HL-60 (cell line): ENCODE results near the gene PTPRJ.

ENCODE experiments used
- DNase-seq, 2 experiments: peaks; one replicate each; pipeline ENCODE4 v3.0.0-alpha.2; 2010 to 2020; ENCODE audit warnings: low read depth in 1 of 2, low spot score in 1 of 2
- H3K27ac ChIP-seq: fragments of 250-450 bp; sonication (Bioruptor Pico); replicated peaks from 2 replicates; pipeline ENCODE4 v1.5.1; 2020; ENCODE audit warnings: mild to moderate bottlenecking, moderate library complexity
- H3K27me3 ChIP-seq: fragments of 250-450 bp; sonication (Bioruptor Pico); 2 replicates; pipeline ENCODE4 v1.5.1; 2021; ENCODE audit warnings: mild to moderate bottlenecking, moderate library complexity; ENCODE audit not compliant: insufficient read depth, poor library complexity, severe bottlenecking
- H3K4me3 ChIP-seq: replicated peaks from 2 replicates; pipeline ENCODE4 v1.5.1; 2011; ENCODE audit warnings: mild to moderate bottlenecking, control low read depth, low read length; ENCODE audit not compliant: insufficient read depth
- GABPA ChIP-seq: IDR thresholded peaks from 2 replicates; pipeline ENCODE4 v1.6.1; 2012; ENCODE audit warnings: low read depth
- POLR2AphosphoS5 ChIP-seq: IDR thresholded peaks from 2 replicates; pipeline ENCODE4 v1.6.1; 2012; ENCODE audit warnings: low read depth
- SPI1 ChIP-seq: IDR thresholded peaks from 2 replicates; pipeline ENCODE4 v1.6.1; 2012; ENCODE audit warnings: low read depth, mild to moderate bottlenecking, borderline replicate concordance
- TF ChIP-seq, protein P1 (sequence below): IDR thresholded peaks from 2 replicates; pipeline ENCODE4 v1.6.1; 2012; ENCODE audit warnings: low read depth; ENCODE audit not compliant: insufficient replicate concordance
- TF ChIP-seq, protein P2 (sequence below): IDR thresholded peaks from one replicate; pipeline ENCODE4 v1.5.1; 2011; ENCODE audit warnings: low read length, control low read depth, inconsistent platforms; ENCODE audit not compliant: insufficient read depth

The PTPRJ gene

DNA sequence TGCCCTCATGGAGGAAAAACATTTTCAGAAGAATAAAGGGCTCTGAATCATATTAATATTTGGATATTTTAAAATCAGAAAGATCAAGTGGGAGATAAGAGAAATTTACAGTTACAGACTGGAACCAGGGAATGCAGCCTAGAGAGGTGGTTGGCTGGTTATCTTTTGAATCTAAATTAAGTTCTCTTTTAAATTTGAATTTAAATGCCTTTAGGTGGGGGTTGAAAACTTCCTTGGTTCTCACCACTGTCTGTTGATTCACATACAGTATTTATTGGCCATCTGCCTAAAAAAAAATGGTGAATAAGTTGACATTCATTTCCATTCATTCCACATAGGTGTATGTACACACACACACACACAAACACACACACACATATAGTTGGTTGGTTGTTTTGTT, 35.7 kb upstream of the PTPRJ start:
- TF ChIP-seq POLR2AphosphoS5, result no peak
- TF ChIP-seq, protein P1, sequence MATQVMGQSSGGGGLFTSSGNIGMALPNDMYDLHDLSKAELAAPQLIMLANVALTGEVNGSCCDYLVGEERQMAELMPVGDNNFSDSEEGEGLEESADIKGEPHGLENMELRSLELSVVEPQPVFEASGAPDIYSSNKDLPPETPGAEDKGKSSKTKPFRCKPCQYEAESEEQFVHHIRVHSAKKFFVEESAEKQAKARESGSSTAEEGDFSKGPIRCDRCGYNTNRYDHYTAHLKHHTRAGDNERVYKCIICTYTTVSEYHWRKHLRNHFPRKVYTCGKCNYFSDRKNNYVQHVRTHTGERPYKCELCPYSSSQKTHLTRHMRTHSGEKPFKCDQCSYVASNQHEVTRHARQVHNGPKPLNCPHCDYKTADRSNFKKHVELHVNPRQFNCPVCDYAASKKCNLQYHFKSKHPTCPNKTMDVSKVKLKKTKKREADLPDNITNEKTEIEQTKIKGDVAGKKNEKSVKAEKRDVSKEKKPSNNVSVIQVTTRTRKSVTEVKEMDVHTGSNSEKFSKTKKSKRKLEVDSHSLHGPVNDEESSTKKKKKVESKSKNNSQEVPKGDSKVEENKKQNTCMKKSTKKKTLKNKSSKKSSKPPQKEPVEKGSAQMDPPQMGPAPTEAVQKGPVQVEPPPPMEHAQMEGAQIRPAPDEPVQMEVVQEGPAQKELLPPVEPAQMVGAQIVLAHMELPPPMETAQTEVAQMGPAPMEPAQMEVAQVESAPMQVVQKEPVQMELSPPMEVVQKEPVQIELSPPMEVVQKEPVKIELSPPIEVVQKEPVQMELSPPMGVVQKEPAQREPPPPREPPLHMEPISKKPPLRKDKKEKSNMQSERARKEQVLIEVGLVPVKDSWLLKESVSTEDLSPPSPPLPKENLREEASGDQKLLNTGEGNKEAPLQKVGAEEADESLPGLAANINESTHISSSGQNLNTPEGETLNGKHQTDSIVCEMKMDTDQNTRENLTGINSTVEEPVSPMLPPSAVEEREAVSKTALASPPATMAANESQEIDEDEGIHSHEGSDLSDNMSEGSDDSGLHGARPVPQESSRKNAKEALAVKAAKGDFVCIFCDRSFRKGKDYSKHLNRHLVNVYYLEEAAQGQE, result no peak
- no peak for TF ChIP-seq SPI1
- TF ChIP-seq, protein P2, sequence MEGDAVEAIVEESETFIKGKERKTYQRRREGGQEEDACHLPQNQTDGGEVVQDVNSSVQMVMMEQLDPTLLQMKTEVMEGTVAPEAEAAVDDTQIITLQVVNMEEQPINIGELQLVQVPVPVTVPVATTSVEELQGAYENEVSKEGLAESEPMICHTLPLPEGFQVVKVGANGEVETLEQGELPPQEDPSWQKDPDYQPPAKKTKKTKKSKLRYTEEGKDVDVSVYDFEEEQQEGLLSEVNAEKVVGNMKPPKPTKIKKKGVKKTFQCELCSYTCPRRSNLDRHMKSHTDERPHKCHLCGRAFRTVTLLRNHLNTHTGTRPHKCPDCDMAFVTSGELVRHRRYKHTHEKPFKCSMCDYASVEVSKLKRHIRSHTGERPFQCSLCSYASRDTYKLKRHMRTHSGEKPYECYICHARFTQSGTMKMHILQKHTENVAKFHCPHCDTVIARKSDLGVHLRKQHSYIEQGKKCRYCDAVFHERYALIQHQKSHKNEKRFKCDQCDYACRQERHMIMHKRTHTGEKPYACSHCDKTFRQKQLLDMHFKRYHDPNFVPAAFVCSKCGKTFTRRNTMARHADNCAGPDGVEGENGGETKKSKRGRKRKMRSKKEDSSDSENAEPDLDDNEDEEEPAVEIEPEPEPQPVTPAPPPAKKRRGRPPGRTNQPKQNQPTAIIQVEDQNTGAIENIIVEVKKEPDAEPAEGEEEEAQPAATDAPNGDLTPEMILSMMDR, result no peak
- no peak for TF ChIP-seq GABPA
- Histone ChIP-seq H3K4me3 (no peak overlapping the region), H3K27ac (no peak overlapping the region), H3K27me3 (no peaks in the 10 kb centered on the region)
- no peak for DNase-seq

DNA sequence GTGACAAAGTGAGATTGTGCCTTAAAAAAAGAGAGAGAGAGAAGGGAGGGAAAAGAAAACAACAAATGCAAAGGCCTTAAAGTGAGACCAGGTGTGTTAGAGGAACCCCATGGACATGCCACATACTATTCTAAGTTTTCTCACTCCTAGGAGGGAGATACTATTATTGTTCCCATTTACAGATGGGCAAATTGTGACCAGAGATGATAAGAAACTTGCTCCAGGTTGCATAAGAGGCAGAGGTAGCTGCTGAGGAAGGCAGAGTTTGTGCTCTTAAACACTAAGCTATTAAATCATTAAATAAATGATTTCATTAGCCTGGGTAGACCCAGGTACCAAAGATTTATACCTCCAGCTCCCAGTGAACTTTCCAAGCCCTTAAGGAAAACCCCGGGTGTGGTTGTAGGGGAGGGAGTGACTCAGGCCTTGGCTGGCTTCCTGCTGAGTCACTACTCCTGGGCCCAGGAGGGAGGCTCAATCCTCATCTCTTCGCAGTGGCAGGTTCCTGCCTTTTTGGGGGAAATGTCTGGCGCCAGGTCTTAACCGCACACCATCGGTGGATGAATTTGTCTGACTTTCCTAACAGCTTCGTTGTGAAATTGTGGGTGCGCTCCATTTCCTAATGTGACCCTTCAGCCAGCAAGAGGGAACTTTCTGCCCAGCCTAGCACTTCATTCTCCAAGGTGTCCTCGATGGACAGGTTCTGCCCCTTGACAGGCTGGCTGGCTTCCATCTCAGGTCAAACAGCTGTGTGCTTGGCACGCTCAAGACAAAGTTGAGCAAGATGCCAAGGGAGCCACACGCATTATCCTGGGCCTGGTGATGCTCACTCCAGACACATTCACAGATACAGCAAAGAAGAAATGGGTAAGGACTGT, 33.4 kb upstream of the PTPRJ start:
- Histone ChIP-seq H3K27ac (peak overlapping the region; percentile 40), H3K27me3 (no peaks in the 10 kb centered on the region), H3K4me3 (no peak overlapping the region)
- DNase-seq, result peak; percentile 96 to 98
- peak; percentile 91 for TF ChIP-seq POLR2AphosphoS5
- TF ChIP-seq, protein P2, result no peak

GRCh38 chr11:47948137-47948536, 32.2 kb upstream of the PTPRJ start:
- Histone ChIP-seq H3K4me3 (no peak overlapping the region), H3K27ac (no peak overlapping the region; the same call in 1 of the 2 replicates), H3K27me3 (no peaks in the 10 kb centered on the region)
- TF ChIP-seq, protein P2, result no peak
- TF ChIP-seq, protein P1, result no peak
- TF ChIP-seq POLR2AphosphoS5 (no peak), GABPA (no peak), SPI1 (no peak)
- DNase-seq, result no peak
